Measurements from ENCODE around the gene CEP131.

The CEP131 gene

GRCh38 chr17:81240761-81241160, 18.0 kb upstream of the CEP131 start:
- CTCF ChIA-PET: interaction anchor here (0.7 to 5.2 kb wide), 3 partner anchors 99 to 332 kb away, joined by 3 to 42 read pairs (median 6); no protein-coding TSS in a partner anchor
- H3K27ac ChIP-seq (ENCODE audit: extremely low read depth, low read depth, low read length): no peak overlapping the region; the same call in 1 of the 2 replicates
- POLR2A ChIA-PET: interaction anchor here (0.7 kb wide), 2 partner anchors 98 to 775 kb away, joined by 3 read pairs; no protein-coding TSS in a partner anchor
- H3K4me3 ChIP-seq (ENCODE audit: low read depth, low read length): no peak overlapping the region
- no peaks in the 10 kb centered on the region; the same call in 1 of the 2 replicates for H3K4me1 ChIP-seq (ENCODE audit: control insufficient read depth, insufficient read depth, low read length)
- TF ChIP-seq ZNF274 (IDR thresholded peaks at IDR 0.05; ENCODE audit: low read length) (no peak), ZNF274 (tag by site-specific recombination; IDR thresholded peaks at IDR 0.05; ENCODE audit: borderline replicate concordance) (no peak), ZNF292 (tag by site-specific recombination; IDR thresholded peaks at IDR 0.05; ENCODE audit: borderline replicate concordance, low read depth) (no peak), KLF17 (tag by site-specific recombination; IDR thresholded peaks at IDR 0.05) (no peak), SALL2 (tag by site-specific recombination; IDR thresholded peaks at IDR 0.05; ENCODE audit: borderline replicate concordance) (no peak), ZBTB10 (tag by site-specific recombination; IDR thresholded peaks at IDR 0.05) (no peak), ZNF121 (tag by site-specific recombination; IDR thresholded peaks at IDR 0.05) (no peak), ZNF501 (tag by site-specific recombination; IDR thresholded peaks at IDR 0.05) (no peak), ZNF157 (tag by site-specific recombination; IDR thresholded peaks at IDR 0.05) (no peak)
- TF ChIP-seq, protein P1, sequence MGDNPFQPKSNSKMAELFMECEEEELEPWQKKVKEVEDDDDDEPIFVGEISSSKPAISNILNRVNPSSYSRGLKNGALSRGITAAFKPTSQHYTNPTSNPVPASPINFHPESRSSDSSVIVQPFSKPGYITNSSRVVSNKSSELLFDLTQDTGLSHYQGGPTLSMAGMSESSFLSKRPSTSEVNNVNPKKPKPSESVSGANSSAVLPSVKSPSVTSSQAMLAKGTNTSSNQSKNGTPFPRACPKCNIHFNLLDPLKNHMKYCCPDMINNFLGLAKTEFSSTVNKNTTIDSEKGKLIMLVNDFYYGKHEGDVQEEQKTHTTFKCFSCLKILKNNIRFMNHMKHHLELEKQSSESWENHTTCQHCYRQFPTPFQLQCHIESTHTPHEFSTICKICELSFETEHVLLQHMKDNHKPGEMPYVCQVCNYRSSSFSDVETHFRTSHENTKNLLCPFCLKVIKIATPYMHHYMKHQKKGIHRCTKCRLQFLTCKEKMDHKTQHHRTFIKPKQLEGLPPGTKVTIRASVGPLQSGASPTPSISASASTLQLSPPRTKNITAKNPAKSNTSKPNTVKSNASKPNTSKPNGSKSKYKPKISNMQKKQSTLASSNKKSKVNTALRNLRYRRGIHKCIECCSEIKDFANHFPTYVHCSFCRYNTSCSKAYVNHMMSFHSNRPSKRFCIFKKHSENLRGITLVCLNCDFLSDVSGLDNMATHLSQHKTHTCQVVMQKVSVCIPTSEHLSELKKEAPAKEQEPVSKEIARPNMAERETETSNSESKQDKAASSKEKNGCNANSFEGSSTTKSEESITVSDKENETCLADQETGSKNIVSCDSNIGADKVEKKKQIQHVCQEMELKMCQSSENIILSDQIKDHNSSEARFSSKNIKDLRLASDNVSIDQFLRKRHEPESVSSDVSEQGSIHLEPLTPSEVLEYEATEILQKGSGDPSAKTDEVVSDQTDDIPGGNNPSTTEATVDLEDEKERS (tag by site-specific recombination; IDR thresholded peaks at IDR 0.05): no peak
- no peaks in the 10 kb centered on the region for H3K9me3 ChIP-seq (ENCODE audit: control insufficient read depth, insufficient read depth, low read depth, low read length)
- peaks cover 0 to 42% of the 10 kb centered on the region in 2 experiments; a peak in 2 of 3 replicates for H3K36me3 ChIP-seq (ENCODE audit: control insufficient read depth in 2 of 2, insufficient read depth in 1 of 2, low read length in 2 of 2)

GRCh38 chr17:81239714-81240555, 17.2 kb upstream of the CEP131 start:
- peaks cover 0 to 41% of the 10 kb centered on the region in 2 experiments; a peak in 2 of 3 replicates for H3K36me3 ChIP-seq (ENCODE audit: control insufficient read depth in 2 of 2, insufficient read depth in 1 of 2, low read length in 2 of 2)
- H3K9me3 ChIP-seq (ENCODE audit: control insufficient read depth, insufficient read depth, low read depth, low read length): no peaks in the 10 kb centered on the region
- POLR2A ChIA-PET: interaction anchor here (0.6 to 3.1 kb wide), 17 partner anchors 8 to 728 kb away, joined by 3 to 55 read pairs (median 4); partner anchors contain the start of genes ACTG1, BAHCC1, CEP131 and FAAP100
- H3K4me1 ChIP-seq (ENCODE audit: control insufficient read depth, insufficient read depth, low read length): peaks cover 6% of the 10 kb centered on the region
- CTCF ChIA-PET: interaction anchor here (0.7 to 5.2 kb wide), 5 partner anchors 98 to 331 kb away, joined by 3 to 42 read pairs (median 6); no protein-coding TSS in a partner anchor
- H3K4me3 ChIP-seq (ENCODE audit: low read depth, low read length): peak overlapping the region; percentile 86
- H3K27ac ChIP-seq (ENCODE audit: extremely low read depth, low read depth, low read length): peak overlapping the region; percentile 92
- TF ChIP-seq ZNF211 (tag by site-specific recombination; IDR thresholded peaks at IDR 0.05; ENCODE audit: low read depth) (no peak), ZNF311 (tag by site-specific recombination; IDR thresholded peaks at IDR 0.05; ENCODE audit: borderline replicate concordance) (no peak), ZBTB6 (tag by site-specific recombination; IDR thresholded peaks at IDR 0.05) (no peak), ZNF658 (tag by site-specific recombination; IDR thresholded peaks at IDR 0.05) (no peak), ZNF639 (tag by site-specific recombination; IDR thresholded peaks at IDR 0.05) (no peak), ZNF585B (tag by site-specific recombination; IDR thresholded peaks at IDR 0.05) (no peak), ZBTB7A (tag by site-specific recombination; IDR thresholded peaks at IDR 0.05; ENCODE audit: low read depth) (no peak), ZNF155 (tag by site-specific recombination; IDR thresholded peaks at IDR 0.05) (no peak), ZBTB20 (tag by site-specific recombination; IDR thresholded peaks at IDR 0.05) (no peak), ZNF530 (tag by site-specific recombination; IDR thresholded peaks at IDR 0.05; ENCODE audit: low read depth) (no peak), ZNF169 (tag by site-specific recombination; IDR thresholded peaks at IDR 0.05) (no peak), ZNF114 (tag by site-specific recombination; IDR thresholded peaks at IDR 0.05) (no peak), ZNF157 (tag by site-specific recombination; IDR thresholded peaks at IDR 0.05) (no peak), BCL11A (tag by site-specific recombination; IDR thresholded peaks at IDR 0.05; ENCODE audit: low read depth) (no peak), ZNF626 (tag by site-specific recombination; IDR thresholded peaks at IDR 0.05) (no peak)
